HepG2 (cell line): ENCODE data around the gene PCIF1. TPM values are rescaled to one million over a fixed set of nuclear protein-coding genes. Genes with fewer than 3 reads are reported as not detected.

Experiments
- BHLHE40 ChIP-seq: IDR thresholded peaks from 2 replicates; pipeline ENCODE4 v1.6.1; 2011; ENCODE audit warnings: low read length, improper control_type of control experiment
- CEBPG ChIP-seq: IDR thresholded peaks from 2 replicates; pipeline ENCODE4 v1.6.1; 2016
- HHEX ChIP-seq: IDR thresholded peaks from 2 replicates; pipeline ENCODE4 v1.6.1; 2016; ENCODE audit warnings: control low read depth
- JUN ChIP-seq: sonication (generic); formaldehyde crosslinking; IDR thresholded peaks from 2 replicates; pipeline ENCODE4 v1.4.0; 2020; ENCODE audit warnings: mild to moderate bottlenecking, missing genetic modification reagents
- MEIS1 ChIP-seq: sonication (generic); formaldehyde crosslinking; IDR thresholded peaks from 2 replicates; pipeline ENCODE4 v1.9.0; 2021; ENCODE audit warnings: mild to moderate bottlenecking, missing genetic modification reagents, moderate library complexity, borderline replicate concordance
- MEIS2 ChIP-seq: sonication (generic); formaldehyde crosslinking; IDR thresholded peaks from 2 replicates; pipeline ENCODE4 v1.9.0; 2021; ENCODE audit warnings: mild to moderate bottlenecking, missing genetic modification reagents
- MTF1 ChIP-seq: sonication (generic); formaldehyde crosslinking; IDR thresholded peaks from 2 replicates; pipeline ENCODE4 v1.5.0; 2020; ENCODE audit warnings: missing genetic modification reagents
- ONECUT2 ChIP-seq: sonication (generic); formaldehyde crosslinking; IDR thresholded peaks from 2 replicates; pipeline ENCODE4 v1.4.0; 2020; ENCODE audit warnings: missing genetic modification reagents
- PAWR ChIP-seq: sonication (generic); formaldehyde crosslinking; IDR thresholded peaks from 2 replicates; pipeline ENCODE4 v1.4.0; 2020; ENCODE audit warnings: missing genetic modification reagents, mild to moderate bottlenecking, borderline replicate concordance
- RFXANK ChIP-seq: IDR thresholded peaks from 2 replicates; pipeline ENCODE4 v1.6.1; 2016
- RFXAP ChIP-seq: sonication (generic); formaldehyde crosslinking; IDR thresholded peaks from 2 replicates; pipeline ENCODE4 v1.4.0; 2020; ENCODE audit warnings: missing genetic modification reagents, borderline replicate concordance
- SATB2 ChIP-seq: sonication (generic); formaldehyde crosslinking; IDR thresholded peaks from 2 replicates; pipeline ENCODE4 v1.5.0; 2020; ENCODE audit warnings: missing genetic modification reagents
- ZHX1 ChIP-seq: sonication (generic); formaldehyde crosslinking; IDR thresholded peaks from 2 replicates; pipeline ENCODE4 v1.8.1; 2022; ENCODE audit warnings: low read depth, mild to moderate bottlenecking, missing genetic modification reagents
- ZNF18 ChIP-seq: sonication (generic); formaldehyde crosslinking; IDR thresholded peaks from 2 replicates; pipeline ENCODE4 v1.8.0; 2022; ENCODE audit warnings: mild to moderate bottlenecking, missing genetic modification reagents; ENCODE audit not compliant: insufficient replicate concordance
- ZNF225 ChIP-seq: sonication (generic); formaldehyde crosslinking; IDR thresholded peaks from 2 replicates; pipeline ENCODE4 v1.4.0; 2020; ENCODE audit warnings: mild to moderate bottlenecking, missing genetic modification reagents
- ZNF367 ChIP-seq: sonication (generic); formaldehyde crosslinking; IDR thresholded peaks from 2 replicates; pipeline ENCODE4 v1.4.0; 2020; ENCODE audit warnings: missing genetic modification reagents, borderline replicate concordance
- ZNF768 ChIP-seq: sonication (generic); formaldehyde crosslinking; IDR thresholded peaks from 2 replicates; pipeline ENCODE4 v1.4.0; 2020; ENCODE audit warnings: missing genetic modification reagents
- ZNF772 ChIP-seq: sonication (generic); formaldehyde crosslinking; IDR thresholded peaks from 2 replicates; pipeline ENCODE4 v1.5.0; 2020; ENCODE audit warnings: mild to moderate bottlenecking, missing genetic modification reagents
- ZNF776 ChIP-seq: sonication (generic); formaldehyde crosslinking; IDR thresholded peaks from 2 replicates; pipeline ENCODE4 v1.4.0; 2020; ENCODE audit warnings: mild to moderate bottlenecking, missing genetic modification reagents
- ZNF781 ChIP-seq: sonication (generic); formaldehyde crosslinking; IDR thresholded peaks from 2 replicates; pipeline ENCODE4 v1.5.1; 2020; ENCODE audit warnings: borderline replicate concordance, mild to moderate bottlenecking, missing genetic modification reagents; ENCODE audit errors: not compliant biosample characterization
- polyA plus RNA-seq, 8 experiments: library from polyadenylated mRNA; depleted of rRNA in 3 of 8; stranded (reverse) in 7 of 8; unstranded in 1 of 8; fragments of >200 nt; fragmentation: Illumina TruSeq in 4 of 8; extraction: Trizol in 4 of 8; gene quantifications; 2 replicates each; pipeline versions ENCODE4 v1.2.1 to v1.2.3, GENCODE V29; 2011 to 2016; ENCODE audit warnings: low read depth in 4 of 8, missing spikeins in 1 of 8, mixed read lengths in 1 of 8; ENCODE audit not compliant: insufficient read depth in 1 of 8
- total RNA-seq, 5 experiments: library from RNA; depleted of rRNA; stranded (reverse); fragments of >200 nt; fragmentation: Illumina TruSeq; extraction: Trizol; gene quantifications; 2 replicates each; pipeline ENCODE4 v1.2.3, GENCODE V29; 2016; ENCODE audit warnings: low read depth in 1 of 5
- TF ChIP-seq, protein P1 (sequence below): sonication (generic); formaldehyde crosslinking; conservative IDR thresholded peaks from 2 replicates; pipeline ENCODE4 v1.4.0; 2020; ENCODE audit warnings: missing genetic modification reagents
- TF ChIP-seq, protein P2 (sequence below): sonication (generic); formaldehyde crosslinking; IDR thresholded peaks from 2 replicates; pipeline ENCODE4 v1.4.0; 2020; ENCODE audit warnings: missing genetic modification reagents

Gene PCIF1
- total and polyA plus RNA-seq, 2 of the 13 experiments (the other 11 are each of a cell fraction or from before 2014, with no cell fraction given): 20.9 to 24.4 TPM

DNA sequence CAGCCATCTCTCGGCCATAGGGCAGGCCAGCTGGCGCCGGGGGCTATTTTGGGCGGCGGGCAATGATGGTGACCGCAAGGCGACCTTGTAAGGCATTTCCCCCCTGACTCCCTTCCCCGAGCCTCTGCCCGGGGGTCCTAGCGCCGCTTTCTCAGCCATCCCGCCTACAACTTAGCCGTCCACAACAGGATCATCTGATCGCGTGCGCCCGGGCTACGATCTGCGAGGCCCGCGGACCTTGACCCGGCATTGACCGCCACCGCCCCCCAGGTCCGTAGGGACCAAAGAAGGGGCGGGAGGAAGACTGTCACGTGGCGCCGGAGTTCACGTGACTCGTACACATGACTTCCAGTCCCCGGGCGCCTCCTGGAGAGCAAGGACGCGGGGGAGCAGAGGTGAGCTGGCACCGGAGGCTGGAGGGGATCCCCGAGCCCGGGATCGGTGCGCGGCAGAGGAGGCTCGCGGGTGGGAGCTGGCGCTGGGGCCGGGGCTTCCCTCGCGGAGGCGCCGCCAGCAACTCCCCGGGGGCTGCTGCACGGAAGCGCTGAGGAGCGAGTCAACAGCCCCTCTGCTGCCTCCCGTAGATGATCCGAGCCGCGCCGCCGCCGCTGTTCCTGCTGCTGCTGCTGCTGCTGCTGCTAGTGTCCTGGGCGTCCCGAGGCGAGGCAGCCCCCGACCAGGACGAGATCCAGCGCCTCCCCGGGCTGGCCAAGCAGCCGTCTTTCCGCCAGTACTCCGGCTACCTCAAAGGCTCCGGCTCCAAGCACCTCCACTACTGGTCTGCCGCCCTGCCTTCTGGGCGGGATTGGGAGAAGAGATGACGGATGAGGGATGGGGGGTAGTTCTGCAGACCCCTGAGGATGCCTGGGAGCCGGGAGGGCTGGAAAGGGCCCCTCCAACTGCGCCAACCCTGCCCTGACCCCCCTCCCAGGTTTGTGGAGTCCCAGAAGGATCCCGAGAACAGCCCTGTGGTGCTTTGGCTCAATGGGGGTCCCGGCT, 43.2 kb upstream of the PCIF1 start, which contains the start of the genes CTSA and NEURL2 (continued):
- TF ChIP-seq ZNF772 (CRISPR knock-in tag) (peak; percentile 100), HHEX (CRISPR knock-in tag) (peak; percentile 77), RFXANK (peak; percentile 95), ZNF768 (CRISPR knock-in tag) (peak; percentile 78), CEBPG (peak; percentile 76), MEIS2 (CRISPR knock-in tag) (peak; percentile 97), MEIS1 (CRISPR knock-in tag) (peak; percentile 99), ZNF367 (CRISPR knock-in tag) (no peak), ZHX1 (peak; percentile 96), BHLHE40 (peak; percentile 98), ZNF18 (CRISPR knock-in tag) (peak; percentile 95), MTF1 (CRISPR knock-in tag) (peak; percentile 88; the same call in 1 of the 2 replicates), ZNF781 (CRISPR knock-in tag) (peak; percentile 99), ZNF776 (peak; percentile 96), ONECUT2 (CRISPR knock-in tag) (peak; percentile 93), SATB2 (CRISPR knock-in tag) (peak; percentile 93), ZNF225 (CRISPR knock-in tag) (0 out of 2 replicates have a peak, but pooled peaks have one; percentile 62), PAWR (peak; percentile 92; the same call in 1 of the 2 replicates), JUN (CRISPR knock-in tag) (peak; percentile 94), RFXAP (peak; percentile 98; the same call in 1 of the 2 replicates)
- TF ChIP-seq, protein P1, sequence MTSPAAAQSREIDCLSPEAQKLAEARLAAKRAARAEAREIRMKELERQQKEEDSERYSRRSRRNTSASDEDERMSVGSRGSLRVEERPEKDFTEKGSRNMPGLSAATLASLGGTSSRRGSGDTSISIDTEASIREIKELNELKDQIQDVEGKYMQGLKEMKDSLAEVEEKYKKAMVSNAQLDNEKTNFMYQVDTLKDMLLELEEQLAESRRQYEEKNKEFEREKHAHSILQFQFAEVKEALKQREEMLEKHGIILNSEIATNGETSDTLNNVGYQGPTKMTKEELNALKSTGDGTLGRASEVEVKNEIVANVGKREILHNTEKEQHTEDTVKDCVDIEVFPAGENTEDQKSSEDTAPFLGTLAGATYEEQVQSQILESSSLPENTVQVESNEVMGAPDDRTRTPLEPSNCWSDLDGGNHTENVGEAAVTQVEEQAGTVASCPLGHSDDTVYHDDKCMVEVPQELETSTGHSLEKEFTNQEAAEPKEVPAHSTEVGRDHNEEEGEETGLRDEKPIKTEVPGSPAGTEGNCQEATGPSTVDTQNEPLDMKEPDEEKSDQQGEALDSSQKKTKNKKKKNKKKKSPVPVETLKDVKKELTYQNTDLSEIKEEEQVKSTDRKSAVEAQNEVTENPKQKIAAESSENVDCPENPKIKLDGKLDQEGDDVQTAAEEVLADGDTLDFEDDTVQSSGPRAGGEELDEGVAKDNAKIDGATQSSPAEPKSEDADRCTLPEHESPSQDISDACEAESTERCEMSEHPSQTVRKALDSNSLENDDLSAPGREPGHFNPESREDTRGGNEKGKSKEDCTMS (CRISPR knock-in tag): peak; percentile 87; the same call in 1 of the 2 replicates
- TF ChIP-seq, protein P2, sequence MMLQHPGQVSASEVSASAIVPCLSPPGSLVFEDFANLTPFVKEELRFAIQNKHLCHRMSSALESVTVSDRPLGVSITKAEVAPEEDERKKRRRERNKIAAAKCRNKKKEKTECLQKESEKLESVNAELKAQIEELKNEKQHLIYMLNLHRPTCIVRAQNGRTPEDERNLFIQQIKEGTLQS (CRISPR knock-in tag): no peak
